GM18868 (cell line): ENCODE measurements around the gene NDUFS1.
"Not testable (repeated sequence)": the region's sequence is repeated elsewhere in the genome, so short reads cannot be mapped to it uniquely, and the experiment has no call there.

Experiments
- ATAC-seq: cut with Tn5 transposase; IDR thresholded peaks from one replicate; pipeline ENCODE4 v1.9.1; 2021; ENCODE audit warnings: mild to moderate bottlenecking, moderate library complexity; ENCODE audit not compliant: unreplicated experiment

Gene NDUFS1

DNA sequence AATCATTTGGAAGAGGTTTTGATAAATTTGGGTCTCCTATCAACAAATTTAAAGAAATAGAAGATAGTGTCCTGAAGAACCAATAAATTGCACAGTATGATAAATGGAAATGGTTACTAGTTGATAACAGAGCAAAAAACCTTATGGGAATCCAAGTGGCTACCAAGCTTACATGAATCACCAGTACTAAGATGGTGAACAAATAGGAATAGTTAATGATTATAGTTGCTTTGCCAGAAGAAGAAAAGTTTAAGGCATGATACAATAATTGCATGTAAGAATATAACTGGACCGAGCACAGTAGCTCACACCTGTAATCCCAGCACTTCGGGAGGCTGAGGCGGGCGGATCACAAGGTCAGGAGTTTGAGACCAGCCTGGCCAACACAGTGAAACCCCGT is 53.7 kb downstream of the NDUFS1 start:
- ATAC-seq, result no peak

DNA sequence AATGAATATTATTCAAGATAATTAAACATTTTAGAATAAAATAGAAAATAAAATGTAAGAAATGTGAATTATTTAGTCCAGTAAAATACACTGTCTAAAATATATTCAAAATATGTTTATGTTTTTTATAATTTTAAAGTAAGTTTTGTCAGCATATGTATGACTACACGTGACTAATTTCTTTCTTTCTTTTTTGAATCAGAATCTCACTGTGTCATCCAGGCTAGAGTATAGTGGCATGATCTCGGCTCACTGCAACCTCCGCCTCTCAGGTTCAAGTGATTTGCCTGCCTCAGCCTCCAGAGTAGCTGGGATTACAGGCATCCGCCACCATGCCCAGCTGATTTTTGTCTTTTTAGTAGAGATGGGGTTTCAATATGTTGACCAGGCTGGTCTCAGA is 54.2 kb downstream of the NDUFS1 start:
- ATAC-seq, result no peak

DNA sequence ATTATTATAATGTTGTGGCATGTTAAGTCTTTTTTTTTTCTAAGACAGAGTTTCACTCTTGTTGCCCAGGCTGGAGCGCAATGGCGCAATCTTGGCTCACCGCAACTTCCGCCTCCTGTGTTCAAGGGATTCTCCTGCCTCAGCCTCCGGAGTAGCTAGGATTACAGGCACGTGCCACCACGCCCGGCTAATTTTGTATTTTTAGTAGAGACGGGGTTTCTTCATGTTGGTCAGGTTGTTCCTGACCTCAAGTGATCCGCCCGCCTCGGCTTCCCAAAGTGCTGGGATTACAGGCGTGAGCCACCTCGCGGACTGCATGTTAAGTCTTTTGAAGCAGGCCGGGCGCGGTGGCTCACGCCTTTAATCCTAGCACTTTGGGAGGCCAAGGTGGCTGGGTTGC is 60.4 kb downstream of the NDUFS1 start:
- not testable (repeated sequence) for ATAC-seq

DNA sequence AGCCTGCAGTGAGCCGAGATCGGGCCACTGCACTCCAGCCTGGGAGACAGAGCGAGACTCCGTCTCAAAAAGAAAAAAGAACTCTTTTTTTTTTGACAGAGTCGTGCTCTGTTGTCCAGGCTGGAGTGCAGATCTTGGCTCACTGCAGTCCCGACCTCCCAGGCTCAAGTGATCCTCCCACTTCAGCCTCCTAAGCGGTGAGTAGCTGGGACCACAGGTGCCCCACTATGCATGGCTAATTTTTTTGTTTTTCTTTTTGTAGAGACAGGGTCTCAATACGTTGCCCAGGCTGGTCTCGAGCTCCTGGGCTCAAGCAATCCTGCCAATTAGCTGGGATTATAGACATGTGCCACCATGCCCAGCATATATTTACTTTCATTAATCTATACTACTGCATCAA is 60.8 kb downstream of the NDUFS1 start:
- ATAC-seq, result no peak

DNA sequence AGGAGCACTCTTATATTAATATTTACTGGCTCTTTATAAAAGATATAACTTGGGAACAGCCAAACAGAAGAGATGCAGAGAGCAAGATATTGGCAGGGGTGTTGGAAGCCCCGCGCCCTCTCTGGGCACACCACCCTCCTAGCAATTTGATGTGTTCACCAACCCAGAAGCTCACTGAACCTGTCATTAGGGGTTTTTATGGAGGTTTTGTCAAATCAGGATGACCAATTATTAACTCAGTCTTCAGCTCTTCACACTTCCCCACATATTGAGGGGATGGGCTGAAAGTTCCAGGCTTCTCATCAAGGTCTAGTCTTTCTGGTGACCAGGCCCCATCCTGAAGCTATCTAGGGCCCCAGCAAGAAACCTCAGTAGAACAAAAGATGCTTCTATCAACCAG is 62.4 kb downstream of the NDUFS1 start:
- ATAC-seq, result no peak

DNA sequence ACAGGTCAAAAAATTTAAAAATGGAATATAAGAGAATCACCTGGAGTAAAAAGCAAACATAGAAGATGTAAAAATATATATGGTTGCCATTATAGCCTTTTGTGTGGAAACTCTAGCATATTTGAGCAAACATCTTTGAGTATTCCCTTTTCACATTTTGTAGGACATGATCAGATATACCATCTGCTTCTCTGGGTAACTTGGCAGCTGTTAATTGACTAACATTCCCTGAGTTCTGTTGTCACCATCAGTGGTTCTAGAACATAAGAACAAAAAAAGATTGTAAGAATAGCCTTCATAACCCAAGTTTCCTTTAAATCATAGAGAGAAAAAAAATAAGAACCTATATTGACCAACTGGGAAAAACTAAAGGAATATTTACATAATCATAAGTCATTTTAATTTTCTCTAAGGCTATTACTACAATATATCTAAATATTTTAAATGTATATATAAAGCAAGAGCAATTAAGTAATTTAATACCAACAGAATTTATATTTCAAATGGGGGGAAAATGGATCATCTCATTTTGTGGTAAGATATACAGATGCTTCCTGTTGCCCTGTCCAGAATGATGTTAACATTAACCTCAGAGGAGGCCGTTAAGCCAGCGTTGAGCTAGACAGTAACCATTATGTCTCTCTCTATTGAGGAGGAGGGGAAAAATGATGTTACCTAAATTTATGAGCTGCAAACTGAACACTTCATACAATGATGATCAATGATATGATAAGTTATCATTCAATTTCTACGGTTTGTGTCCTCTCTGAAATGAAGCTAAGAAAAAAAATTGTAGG is 63.5 kb downstream of the NDUFS1 start:
- no peak for ATAC-seq

DNA sequence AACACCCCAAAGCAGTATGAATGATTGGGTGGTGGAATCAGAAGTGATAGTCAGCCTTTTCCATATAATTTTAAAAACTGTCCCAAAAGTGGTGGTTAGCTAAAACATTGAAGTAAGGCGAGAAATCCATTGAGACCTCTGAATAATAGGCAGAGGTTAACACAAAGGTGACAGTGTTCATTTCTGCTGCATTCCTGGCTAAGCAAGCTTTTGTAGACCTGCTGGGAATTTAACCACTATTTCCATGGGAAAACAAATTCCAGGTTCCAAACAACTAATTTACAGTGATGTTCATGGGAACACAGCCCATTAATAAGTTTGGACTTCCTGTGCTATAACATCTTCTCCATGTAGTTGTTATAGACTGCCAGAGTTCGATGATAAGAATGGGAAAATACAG is 66.9 kb downstream of the NDUFS1 start:
- ATAC-seq, result no peak

DNA sequence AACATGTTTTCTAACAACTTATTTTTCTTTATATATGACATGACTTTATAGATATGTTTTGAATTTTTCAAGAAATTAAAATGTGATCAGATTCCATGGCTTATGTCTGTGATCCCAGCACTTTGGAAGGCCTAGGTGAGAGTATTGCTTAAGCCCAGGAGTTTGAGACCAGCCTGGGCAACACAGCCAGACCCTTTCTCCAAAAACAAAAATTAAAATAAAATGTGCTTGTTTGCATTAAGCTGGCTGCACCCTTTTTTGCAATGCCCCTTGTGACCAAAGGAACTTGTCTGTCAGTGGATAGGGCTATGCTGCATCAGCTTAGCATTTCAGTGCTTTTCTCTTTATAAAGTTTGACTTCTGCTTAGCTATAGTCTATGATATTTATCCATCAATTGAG is 71.0 kb downstream of the NDUFS1 start:
- ATAC-seq, result no peak

DNA sequence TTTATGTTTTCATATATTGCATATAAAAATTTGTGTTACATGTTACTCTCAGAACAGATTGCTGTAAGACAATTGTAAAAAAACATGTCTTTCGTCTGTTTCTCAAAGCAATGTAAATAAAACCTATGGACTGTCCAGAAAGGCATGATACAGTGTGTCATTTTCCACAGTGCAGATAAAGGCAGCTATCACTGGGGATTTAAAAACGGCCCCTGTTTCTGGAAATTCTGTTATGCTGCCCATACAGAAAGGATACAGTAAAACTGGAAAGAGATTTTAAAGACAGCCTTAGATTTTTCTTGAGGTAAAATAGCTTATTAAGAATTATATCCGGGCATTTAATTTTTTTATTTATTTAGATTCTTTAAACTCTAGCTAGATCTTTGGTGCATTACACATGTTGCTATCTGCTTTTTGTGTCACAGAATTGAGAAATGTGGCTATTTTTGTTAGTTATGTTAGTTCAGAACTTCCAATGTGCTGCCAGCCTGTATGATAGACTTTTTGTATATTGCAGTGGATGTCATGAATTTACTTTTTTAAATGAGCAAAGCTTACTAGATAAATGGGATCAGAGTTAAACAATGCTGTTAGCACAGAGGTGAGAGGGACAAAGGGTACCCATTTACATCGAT is 72.4 kb downstream of the NDUFS1 start:
- ATAC-seq, result no peak

DNA sequence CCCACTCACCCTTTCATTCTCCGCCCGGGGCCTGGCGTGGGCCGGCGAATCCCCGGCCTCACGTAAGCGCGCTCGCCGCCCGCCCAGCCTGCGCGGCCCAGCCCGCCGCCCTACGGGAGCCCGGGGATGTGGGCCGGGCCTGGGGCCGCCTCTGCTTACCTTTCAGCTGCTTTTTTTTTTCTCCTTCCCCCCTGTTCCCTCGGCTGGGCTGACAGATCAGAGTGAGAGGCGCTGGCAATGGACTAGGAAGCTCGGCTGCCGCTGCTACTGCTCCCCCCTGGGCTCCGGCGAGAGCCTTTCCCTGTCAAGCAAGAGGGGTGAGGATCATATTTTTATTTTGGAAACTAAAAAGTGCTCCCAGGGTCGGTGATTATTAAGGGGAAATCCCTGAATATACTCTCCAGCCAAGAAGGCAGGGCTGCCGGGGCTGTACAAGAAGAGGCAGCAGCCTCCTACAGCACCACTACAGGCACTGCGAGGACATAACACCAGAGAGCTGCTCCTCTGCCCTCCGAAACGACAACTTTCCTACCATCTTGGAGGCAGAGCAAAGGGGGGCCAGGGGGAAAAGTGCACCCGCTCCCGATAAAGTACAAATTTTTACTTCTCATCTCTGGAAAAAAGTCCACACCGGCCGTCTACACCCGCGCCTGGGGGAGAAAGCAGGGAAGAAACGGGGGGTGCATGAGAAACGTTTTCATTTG is 73.3 kb downstream of the NDUFS1 start, which contains the start of gene INO80D:
TSS of gene INO80D (minus strand) at position 433 of the 704 bp plus-strand sequence. CDS start 23,158 bp downstream, outside the sequence.
- ATAC-seq, result peak; percentile 84

DNA sequence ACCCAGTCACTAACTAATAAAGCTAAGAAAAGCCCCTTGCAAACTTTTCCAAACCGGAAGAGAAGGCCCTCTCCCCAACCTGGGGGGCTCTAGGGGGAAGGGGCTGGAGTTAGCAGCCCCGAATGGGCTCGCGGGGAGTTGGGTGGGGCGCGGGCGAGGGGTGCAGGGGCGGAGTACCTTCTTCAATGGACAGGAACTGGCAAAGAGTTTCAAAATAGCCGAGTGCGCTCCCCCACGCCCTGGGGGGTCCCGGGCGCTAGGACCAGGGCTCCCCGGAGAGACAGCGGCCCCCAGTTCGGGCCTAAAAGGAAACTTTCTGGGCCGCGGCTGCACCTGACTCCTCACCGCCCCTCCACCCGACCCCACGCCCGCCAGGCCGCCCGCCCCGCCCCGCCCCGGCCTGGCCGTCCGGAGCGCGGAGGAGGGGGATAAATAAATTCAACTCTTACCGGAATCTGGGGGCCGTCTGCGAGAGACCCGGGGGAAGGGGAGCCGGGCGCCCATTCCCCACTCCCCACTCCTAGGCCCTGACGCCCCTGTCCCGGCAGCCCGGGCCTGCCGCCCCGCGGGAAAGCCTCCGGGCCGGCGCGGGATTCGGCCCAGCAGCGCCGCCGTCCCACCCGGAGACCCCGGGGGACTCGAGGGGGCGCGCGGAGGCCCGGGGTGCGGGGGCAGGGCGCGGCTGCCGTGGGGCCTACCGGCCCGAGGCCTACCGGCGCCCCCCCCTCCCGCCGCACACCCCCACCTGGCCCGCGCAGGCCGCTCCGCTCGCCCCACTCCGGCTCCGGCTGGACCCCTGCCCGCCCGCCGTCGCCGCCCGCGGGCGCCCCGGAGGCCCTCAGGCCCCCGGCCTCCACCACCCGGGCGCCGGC is 74.1 kb downstream of the NDUFS1 start:
- peak; percentile 22 for ATAC-seq

DNA sequence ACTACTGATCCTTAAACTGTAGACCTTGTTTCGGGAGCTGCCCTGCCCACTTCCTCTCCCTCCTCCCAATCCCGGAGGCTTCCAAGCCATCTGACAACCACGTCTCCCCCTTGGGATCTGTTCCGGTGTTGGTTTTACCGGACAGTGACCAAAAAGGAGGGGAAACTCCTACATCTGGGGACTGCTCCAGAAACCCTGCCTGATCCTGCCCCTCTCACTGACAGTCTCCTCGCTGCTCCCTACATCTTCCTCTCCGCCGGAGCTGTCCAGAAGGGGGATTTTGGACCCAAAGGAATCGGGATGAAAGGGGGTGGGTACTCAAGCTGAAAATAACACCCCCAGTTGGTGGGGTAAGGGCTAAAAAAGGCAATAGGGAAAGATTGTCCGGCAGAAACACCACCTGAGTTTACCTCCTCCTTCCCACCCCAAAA is 74.8 kb downstream of the NDUFS1 start:
- ATAC-seq, result no peak

DNA sequence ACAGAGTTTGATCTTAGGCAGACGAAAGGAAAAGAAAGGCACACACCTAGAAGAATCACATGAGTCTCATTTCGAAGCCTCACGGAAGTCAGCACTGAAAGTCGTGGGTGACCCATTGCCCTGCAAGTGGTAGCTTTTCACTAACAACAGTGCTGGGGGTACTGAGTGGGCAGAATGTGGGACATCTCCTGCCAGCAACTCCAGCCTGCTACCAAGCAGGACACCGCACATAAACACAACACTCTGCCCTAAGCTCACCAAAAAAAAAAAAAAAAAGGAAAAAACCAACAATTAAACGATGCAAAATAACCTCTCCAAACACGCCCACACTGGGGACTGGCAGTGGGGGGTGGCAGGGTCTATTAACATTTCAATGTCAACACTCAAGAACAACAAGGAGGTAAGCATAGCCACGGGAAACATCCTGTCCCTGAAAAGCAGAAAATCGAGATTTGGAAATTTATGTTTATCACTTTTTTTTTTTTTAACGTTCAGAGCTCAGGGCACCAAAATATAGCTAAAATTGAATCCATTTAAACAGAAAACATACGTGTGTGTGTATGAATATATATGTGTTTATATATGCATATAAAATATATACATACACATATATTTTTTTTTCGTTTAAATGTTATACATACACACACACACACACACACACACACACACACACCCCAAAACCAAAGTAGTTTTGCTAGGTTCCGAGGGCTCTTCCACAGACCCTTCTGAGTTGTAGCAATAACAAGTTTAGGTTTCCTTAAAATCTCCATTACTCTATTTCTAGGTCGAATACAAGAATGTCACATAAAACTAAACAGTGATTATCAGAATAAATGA is 75.4 kb downstream of the NDUFS1 start:
- no peak for ATAC-seq

DNA sequence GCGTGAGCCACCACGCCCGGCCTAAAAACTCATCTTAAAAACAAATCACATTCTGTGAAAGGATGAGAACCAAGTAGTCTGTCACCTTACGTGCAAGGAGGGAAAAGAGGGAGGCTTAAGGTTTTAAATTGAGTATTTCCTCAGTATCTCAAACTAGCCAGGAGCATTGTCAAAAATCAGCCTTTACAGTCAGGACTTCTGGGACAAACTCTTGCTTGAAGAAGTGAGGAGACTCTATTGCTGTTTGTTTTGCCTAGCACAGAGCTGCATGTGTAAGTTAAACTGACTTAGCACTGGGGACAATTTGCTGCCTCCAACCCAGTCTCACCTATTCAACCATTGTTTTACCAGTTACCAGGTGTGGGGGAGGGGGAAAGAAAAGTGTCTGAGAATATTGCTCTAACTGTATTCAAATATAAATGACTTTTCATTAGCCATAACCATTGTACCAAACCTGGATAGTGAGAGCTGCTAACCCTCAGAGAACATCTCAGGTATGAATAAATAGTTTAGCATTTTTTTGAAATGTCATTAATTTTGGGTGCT is 76.9 kb downstream of the NDUFS1 start:
- ATAC-seq, result no peak

DNA sequence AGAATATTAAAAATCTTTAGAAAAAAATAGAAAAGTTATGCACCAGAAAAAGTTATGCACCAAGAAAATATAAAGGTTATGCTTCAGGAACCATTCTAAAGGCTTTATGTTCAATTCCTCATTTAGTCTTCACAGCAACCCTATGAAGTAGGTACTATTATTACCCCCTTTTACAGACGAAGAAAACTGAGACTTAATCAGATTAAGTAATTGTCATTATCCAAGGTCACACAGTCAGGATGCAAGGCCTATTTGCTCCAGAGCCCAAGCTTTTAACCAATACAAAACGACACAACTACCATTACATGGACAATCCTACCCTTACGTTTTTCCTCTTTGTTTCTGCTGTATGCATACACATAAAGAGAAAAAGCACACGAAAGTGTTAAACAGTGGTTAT is 78.3 kb downstream of the NDUFS1 start:
- ATAC-seq, result no peak

DNA sequence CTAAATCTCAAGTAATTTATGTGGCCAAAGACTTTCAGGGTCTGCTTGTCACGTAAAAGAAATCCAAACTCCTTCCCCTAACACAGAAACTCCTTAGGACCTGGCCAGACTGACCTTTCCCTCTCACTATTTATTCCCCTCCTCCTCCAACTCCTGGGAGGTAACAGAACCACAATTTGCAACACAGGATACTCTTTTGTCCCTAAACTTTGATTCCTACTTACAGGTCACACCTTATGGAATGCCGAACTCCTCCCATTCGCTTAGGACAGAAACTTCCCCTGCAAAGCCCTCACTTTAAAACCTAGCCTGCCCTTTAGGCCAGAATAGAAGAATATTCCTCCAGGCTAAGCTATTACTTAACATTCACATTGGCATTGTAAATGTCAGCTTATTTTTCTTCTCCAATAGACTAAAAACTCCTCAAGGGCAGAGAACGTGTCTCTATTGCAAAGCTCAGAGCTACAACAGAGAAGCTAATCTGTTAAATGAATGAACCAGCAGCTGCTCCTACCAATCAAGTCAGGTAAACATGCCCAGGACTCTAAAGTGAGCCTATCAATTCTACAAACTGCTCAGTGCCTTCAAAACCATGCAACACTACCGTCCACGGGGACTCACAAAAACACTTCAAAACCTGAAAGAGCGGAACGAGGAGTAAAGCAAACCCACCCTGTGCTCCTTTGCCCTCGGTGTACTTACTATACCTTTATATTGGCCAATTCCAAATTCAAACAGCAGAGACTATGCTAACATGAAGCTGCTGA is 79.4 kb downstream of the NDUFS1 start:
- ATAC-seq, result no peak

DNA sequence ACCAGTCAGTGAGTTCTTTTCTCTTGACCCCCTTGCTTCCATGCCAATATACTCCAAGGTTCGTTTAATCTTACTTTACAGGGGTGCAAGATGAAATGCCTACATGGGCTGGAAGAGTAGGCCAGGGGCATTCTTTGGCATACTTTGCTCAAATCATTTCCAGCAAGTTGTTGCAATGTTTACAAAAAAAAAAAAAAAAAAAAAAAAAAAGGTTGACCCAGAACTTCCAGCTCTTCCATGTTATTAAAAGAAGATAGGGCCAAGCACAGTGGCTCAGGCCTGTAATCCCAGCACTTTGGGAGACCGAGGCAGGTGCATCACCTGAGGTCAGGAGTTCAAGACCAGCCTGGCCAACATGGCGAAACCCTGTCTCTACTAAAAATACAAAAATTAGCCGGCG is 81.4 kb downstream of the NDUFS1 start:
- not testable (repeated sequence) for ATAC-seq

DNA sequence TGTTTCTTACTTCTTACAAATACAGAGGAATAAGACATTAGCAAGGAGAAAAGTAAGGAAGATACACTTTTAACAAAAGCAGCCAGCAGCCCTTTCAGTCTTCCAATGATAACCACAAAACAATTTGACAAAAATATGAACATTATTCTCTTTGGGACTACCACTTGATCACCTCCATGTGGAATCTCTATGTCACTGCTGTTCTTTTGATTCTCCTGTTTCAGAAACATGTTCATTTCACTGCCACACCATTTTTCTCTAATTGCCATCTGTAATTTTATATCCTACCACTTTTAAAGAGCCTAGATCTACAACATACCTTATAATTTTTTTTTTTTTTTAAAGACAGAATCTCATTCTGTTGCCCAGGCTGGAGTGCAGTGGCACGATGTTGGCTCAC is 84.1 kb downstream of the NDUFS1 start:
- no peak for ATAC-seq

DNA sequence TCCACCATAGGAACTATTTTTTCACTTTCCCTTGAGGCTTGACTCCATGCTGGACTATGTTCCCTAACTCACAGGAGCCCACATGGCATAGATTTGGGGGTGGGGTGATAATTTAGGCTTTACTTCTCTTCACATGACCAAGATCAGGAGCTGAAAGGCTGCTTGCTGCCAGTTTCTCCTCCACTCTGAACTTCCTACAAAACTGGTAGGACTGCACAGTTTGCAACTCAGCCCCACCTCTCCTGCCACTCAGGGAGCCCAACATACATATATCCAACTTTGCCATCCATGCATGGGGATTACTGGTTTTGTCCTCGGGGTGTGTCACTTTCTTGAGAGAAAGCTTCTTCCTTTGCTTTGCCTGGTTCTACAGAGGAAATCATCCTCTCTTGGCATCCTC is 87.4 kb downstream of the NDUFS1 start:
- ATAC-seq, result no peak
